HG03280 (cell line): Measurements from ENCODE around the gene PTPN20.

ENCODE experiments used
- ATAC-seq: cut with Tn5 transposase; IDR thresholded peaks from one replicate; pipeline ENCODE4 v1.9.1; 2021; ENCODE audit warnings: mild to moderate bottlenecking, moderate library complexity; ENCODE audit not compliant: unreplicated experiment

Gene PTPN20

GRCh38 chr10:47020471-47020870, 109.2 kb downstream of the PTPN20 start:
- ATAC-seq, result no peak

- no peak for ATAC-seq
Measured at GRCh38 chr10:47021850-47022249, 110.6 kb downstream of the PTPN20 start.

GRCh38 chr10:47022311-47023131, 111.3 kb downstream of the PTPN20 start:
- ATAC-seq, result no peak

GRCh38 chr10:47023237-47024045, 112.2 kb downstream of the PTPN20 start:
- ATAC-seq, result no peak

GRCh38 chr10:47024046-47024322, 112.8 kb downstream of the PTPN20 start:
- ATAC-seq, result no peak

GRCh38 chr10:47024399-47025252, 113.4 kb downstream of the PTPN20 start:
- peak; percentile 58 for ATAC-seq

GRCh38 chr10:47025253-47025539, 114.0 kb downstream of the PTPN20 start:
- ATAC-seq, result no peak

- ATAC-seq, result no peak
Measured at GRCh38 chr10:47025540-47026300, 114.5 kb downstream of the PTPN20 start.

- no peak for ATAC-seq
Measured at GRCh38 chr10:47026301-47027107, 115.3 kb downstream of the PTPN20 start.

GRCh38 chr10:47027108-47027783, 116.0 kb downstream of the PTPN20 start:
- ATAC-seq, result no peak

- no peak for ATAC-seq
Measured at GRCh38 chr10:47027784-47028260, 116.6 kb downstream of the PTPN20 start.

GRCh38 chr10:47028466-47028865, 117.2 kb downstream of the PTPN20 start:
- ATAC-seq, result no peak

- no peak for ATAC-seq
Measured at GRCh38 chr10:47029181-47030009, 118.2 kb downstream of the PTPN20 start.

GRCh38 chr10:47030191-47030703, 119.0 kb downstream of the PTPN20 start:
- no peak for ATAC-seq

GRCh38 chr10:47031211-47031900, 120.1 kb downstream of the PTPN20 start:
- ATAC-seq, result no peak

- no peak for ATAC-seq
Measured at GRCh38 chr10:47031901-47032465, 120.8 kb downstream of the PTPN20 start.

GRCh38 chr10:47033081-47033480, 121.9 kb downstream of the PTPN20 start:
- no peak for ATAC-seq
